Measurements from ENCODE around the gene HUS1B. TPM values are rescaled to one million over a fixed set of nuclear protein-coding genes. Genes with fewer than 3 reads are reported as not detected.

Gene HUS1B
- total and polyA plus RNA-seq, 2 experiments from 2014 or later, result 1.3 to 3.9 TPM

DNA sequence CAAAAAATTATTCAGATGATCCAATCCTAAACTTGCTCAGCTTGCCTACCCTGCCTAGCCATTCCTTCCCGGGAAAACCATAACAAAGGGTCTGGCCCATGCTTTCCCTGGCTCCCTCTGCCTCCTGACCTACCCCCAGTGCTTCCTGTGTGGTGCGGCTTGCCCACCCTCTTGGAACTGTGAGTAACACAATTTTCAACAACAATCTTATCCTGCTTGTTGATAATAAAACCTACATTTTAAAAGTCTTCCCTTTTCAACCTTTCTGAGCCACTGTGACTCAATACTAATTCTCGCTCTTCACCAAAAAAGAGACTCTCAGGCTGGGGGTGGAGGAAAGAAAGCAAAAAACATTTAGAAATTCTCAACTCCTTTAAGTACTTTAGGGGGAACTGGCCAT lies 18.1 kb upstream of the HUS1B start:
- Histone ChIP-seq H3K9me2 (ENCODE audit: insufficient read depth) (0 out of 2 replicates have a peak, but pooled peaks cover 6% of the 10 kb centered on the region), H3K79me2 (replicated peaks; ENCODE audit: insufficient read depth) (peaks cover 84% of the 10 kb centered on the region), H3K27ac (ENCODE audit: low read depth) (peak overlapping the region; percentile 72; the same call in 1 of the 2 replicates), H3F3A (replicated peaks; ENCODE audit: low read depth) (no peaks in the 10 kb centered on the region), H3K4me2 (peak overlapping the region; percentile 15; the same call in 1 of the 2 replicates), H3K27me3 (ENCODE audit: insufficient read depth) (no peaks in the 10 kb centered on the region), H3K36me3 (ENCODE audit: insufficient read depth) (no peaks in the 10 kb centered on the region), H3K4me1 (ENCODE audit: insufficient read depth) (peaks cover 43% of the 10 kb centered on the region), H3K4me3 (no peak overlapping the region), H2AFZ (no peak overlapping the region), H4K20me1 (replicated peaks; ENCODE audit: insufficient read depth) (no peaks in the 10 kb centered on the region)
- H3K4me3 Mint-ChIP-seq, result no peak overlapping the region; the same call in 2 of the 3 replicates
- H3K27me3 Mint-ChIP-seq (ENCODE audit: insufficient read depth, low read depth, poor library complexity), result peaks cover 9% of the 10 kb centered on the region
- H3K4me1 Mint-ChIP-seq, result peaks cover 31% of the 10 kb centered on the region
- peaks cover 35% of the 10 kb centered on the region for H3K36me3 Mint-ChIP-seq (ENCODE audit: low read depth)
- DNase-seq (ENCODE audit: low spot score) (peak; percentile 63), ATAC-seq (peak; percentile 92)
- TF ChIP-seq POLR2AphosphoS5 (IDR thresholded peaks at IDR 0.05; ENCODE audit: low read depth) (no peak), ZNF114 (CRISPR knock-in tag; IDR thresholded peaks at IDR 0.05) (no peak), CREB1 (CRISPR knock-in tag; IDR thresholded peaks at IDR 0.05; ENCODE audit: low read depth) (no peak), ZNF331 (CRISPR knock-in tag; IDR thresholded peaks at IDR 0.05; ENCODE audit: low read depth) (no peak), EZH2 (IDR thresholded peaks at IDR 0.05; ENCODE audit: low read depth, unreplicated experiment) (no peak), EZH2phosphoT487 (IDR thresholded peaks at IDR 0.05; ENCODE audit: unreplicated experiment) (no peak), NANOG (IDR thresholded peaks at IDR 0.05; ENCODE audit: borderline replicate concordance) (no peak), STAT1 (IDR thresholded peaks at IDR 0.05; ENCODE audit: unreplicated experiment) (no peak), JUNB (IDR thresholded peaks at IDR 0.05; ENCODE audit: unreplicated experiment) (no peak)
- TF ChIP-seq, protein P1, sequence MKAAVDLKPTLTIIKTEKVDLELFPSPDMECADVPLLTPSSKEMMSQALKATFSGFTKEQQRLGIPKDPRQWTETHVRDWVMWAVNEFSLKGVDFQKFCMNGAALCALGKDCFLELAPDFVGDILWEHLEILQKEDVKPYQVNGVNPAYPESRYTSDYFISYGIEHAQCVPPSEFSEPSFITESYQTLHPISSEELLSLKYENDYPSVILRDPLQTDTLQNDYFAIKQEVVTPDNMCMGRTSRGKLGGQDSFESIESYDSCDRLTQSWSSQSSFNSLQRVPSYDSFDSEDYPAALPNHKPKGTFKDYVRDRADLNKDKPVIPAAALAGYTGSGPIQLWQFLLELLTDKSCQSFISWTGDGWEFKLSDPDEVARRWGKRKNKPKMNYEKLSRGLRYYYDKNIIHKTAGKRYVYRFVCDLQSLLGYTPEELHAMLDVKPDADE (IDR thresholded peaks at IDR 0.05), result no peak
- TF ChIP-seq, protein P2, sequence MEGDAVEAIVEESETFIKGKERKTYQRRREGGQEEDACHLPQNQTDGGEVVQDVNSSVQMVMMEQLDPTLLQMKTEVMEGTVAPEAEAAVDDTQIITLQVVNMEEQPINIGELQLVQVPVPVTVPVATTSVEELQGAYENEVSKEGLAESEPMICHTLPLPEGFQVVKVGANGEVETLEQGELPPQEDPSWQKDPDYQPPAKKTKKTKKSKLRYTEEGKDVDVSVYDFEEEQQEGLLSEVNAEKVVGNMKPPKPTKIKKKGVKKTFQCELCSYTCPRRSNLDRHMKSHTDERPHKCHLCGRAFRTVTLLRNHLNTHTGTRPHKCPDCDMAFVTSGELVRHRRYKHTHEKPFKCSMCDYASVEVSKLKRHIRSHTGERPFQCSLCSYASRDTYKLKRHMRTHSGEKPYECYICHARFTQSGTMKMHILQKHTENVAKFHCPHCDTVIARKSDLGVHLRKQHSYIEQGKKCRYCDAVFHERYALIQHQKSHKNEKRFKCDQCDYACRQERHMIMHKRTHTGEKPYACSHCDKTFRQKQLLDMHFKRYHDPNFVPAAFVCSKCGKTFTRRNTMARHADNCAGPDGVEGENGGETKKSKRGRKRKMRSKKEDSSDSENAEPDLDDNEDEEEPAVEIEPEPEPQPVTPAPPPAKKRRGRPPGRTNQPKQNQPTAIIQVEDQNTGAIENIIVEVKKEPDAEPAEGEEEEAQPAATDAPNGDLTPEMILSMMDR (conservative IDR thresholded peaks at IDR 0.05; ENCODE audit: low read depth in 2 of 2), result no peak
- TF ChIP-seq, protein P3, sequence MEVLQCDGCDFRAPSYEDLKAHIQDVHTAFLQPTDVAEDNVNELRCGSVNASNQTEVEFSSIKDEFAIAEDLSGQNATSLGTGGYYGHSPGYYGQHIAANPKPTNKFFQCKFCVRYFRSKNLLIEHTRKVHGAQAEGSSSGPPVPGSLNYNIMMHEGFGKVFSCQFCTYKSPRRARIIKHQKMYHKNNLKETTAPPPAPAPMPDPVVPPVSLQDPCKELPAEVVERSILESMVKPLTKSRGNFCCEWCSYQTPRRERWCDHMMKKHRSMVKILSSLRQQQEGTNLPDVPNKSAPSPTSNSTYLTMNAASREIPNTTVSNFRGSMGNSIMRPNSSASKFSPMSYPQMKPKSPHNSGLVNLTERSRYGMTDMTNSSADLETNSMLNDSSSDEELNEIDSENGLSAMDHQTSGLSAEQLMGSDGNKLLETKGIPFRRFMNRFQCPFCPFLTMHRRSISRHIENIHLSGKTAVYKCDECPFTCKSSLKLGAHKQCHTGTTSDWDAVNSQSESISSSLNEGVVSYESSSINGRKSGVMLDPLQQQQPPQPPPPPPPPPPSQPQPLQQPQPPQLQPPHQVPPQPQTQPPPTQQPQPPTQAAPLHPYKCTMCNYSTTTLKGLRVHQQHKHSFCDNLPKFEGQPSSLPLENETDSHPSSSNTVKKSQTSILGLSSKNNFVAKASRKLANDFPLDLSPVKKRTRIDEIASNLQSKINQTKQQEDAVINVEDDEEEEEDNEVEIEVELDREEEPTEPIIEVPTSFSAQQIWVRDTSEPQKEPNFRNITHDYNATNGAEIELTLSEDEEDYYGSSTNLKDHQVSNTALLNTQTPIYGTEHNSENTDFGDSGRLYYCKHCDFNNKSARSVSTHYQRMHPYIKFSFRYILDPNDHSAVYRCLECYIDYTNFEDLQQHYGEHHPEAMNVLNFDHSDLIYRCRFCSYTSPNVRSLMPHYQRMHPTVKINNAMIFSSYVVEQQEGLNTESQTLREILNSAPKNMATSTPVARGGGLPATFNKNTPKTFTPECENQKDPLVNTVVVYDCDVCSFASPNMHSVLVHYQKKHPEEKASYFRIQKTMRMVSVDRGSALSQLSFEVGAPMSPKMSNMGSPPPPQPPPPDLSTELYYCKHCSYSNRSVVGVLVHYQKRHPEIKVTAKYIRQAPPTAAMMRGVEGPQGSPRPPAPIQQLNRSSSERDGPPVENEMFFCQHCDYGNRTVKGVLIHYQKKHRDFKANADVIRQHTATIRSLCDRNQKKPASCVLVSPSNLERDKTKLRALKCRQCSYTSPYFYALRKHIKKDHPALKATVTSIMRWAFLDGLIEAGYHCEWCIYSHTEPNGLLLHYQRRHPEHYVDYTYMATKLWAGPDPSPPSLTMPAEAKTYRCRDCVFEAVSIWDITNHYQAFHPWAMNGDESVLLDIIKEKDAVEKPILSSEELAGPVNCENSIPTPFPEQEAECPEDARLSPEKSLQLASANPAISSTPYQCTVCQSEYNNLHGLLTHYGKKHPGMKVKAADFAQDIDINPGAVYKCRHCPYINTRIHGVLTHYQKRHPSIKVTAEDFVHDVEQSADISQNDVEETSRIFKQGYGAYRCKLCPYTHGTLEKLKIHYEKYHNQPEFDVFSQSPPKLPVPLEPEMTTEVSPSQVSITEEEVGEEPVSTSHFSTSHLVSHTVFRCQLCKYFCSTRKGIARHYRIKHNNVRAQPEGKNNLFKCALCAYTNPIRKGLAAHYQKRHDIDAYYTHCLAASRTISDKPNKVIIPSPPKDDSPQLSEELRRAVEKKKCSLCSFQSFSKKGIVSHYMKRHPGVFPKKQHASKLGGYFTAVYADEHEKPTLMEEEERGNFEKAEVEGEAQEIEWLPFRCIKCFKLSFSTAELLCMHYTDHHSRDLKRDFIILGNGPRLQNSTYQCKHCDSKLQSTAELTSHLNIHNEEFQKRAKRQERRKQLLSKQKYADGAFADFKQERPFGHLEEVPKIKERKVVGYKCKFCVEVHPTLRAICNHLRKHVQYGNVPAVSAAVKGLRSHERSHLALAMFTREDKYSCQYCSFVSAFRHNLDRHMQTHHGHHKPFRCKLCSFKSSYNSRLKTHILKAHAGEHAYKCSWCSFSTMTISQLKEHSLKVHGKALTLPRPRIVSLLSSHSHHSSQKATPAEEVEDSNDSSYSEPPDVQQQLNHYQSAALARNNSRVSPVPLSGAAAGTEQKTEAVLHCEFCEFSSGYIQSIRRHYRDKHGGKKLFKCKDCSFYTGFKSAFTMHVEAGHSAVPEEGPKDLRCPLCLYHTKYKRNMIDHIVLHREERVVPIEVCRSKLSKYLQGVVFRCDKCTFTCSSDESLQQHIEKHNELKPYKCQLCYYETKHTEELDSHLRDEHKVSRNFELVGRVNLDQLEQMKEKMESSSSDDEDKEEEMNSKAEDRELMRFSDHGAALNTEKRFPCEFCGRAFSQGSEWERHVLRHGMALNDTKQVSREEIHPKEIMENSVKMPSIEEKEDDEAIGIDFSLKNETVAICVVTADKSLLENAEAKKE (CRISPR knock-in tag; IDR thresholded peaks at IDR 0.05), result no peak
- TF ChIP-seq, protein P4, sequence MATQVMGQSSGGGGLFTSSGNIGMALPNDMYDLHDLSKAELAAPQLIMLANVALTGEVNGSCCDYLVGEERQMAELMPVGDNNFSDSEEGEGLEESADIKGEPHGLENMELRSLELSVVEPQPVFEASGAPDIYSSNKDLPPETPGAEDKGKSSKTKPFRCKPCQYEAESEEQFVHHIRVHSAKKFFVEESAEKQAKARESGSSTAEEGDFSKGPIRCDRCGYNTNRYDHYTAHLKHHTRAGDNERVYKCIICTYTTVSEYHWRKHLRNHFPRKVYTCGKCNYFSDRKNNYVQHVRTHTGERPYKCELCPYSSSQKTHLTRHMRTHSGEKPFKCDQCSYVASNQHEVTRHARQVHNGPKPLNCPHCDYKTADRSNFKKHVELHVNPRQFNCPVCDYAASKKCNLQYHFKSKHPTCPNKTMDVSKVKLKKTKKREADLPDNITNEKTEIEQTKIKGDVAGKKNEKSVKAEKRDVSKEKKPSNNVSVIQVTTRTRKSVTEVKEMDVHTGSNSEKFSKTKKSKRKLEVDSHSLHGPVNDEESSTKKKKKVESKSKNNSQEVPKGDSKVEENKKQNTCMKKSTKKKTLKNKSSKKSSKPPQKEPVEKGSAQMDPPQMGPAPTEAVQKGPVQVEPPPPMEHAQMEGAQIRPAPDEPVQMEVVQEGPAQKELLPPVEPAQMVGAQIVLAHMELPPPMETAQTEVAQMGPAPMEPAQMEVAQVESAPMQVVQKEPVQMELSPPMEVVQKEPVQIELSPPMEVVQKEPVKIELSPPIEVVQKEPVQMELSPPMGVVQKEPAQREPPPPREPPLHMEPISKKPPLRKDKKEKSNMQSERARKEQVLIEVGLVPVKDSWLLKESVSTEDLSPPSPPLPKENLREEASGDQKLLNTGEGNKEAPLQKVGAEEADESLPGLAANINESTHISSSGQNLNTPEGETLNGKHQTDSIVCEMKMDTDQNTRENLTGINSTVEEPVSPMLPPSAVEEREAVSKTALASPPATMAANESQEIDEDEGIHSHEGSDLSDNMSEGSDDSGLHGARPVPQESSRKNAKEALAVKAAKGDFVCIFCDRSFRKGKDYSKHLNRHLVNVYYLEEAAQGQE (IDR thresholded peaks at IDR 0.05; ENCODE audit: unreplicated experiment), result no peak
- peaks cover 17% of the 10 kb centered on the region for H3K9me3 Mint-ChIP-seq
- H3K27ac Mint-ChIP-seq, result peak overlapping the region; percentile 91
